Activated CD4-positive, alpha-beta T cell treated with anti-CD3 and anti-CD28 coated beads, Interleukin-2, amount 50 U/mL, for 48 hours (primary cell): Measurements from ENCODE around the gene PNPLA5.

ENCODE experiments used
- DNase-seq, 2 experiments: peaks; one replicate each; pipeline ENCODE4 v3.0.0-alpha.2; 2020

Gene PNPLA5

DNA sequence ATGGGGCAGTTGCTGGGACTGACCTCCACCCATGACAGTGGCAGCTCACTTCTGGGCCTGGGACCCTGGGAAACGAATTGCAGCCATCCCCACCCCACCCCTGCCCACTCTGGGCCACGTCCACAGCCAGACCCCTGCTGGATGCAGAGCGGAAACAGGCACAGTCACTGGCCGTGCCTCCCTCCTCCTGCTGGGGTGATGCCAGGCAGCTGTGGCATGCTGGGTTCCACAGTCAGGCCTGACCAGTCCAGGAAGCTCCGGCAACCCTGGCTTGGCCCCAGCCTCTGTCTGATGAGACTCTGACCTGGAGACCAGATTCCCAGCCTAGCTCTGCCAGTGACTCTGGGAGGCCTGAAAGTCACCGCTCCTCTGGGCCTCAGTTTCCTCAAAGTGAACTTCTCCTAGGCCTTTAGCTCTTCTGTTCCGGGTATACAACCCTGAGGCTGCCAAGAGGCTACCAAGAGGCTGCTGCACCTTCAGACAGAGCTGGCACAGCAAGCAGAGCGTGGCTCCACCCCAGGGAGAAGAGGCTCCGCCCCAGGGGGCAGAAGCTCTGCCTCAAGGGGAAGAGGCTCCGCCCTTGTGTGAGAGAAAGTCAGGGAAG lies 38.4 kb downstream of the PNPLA5 start:
- no peak for DNase-seq

DNA sequence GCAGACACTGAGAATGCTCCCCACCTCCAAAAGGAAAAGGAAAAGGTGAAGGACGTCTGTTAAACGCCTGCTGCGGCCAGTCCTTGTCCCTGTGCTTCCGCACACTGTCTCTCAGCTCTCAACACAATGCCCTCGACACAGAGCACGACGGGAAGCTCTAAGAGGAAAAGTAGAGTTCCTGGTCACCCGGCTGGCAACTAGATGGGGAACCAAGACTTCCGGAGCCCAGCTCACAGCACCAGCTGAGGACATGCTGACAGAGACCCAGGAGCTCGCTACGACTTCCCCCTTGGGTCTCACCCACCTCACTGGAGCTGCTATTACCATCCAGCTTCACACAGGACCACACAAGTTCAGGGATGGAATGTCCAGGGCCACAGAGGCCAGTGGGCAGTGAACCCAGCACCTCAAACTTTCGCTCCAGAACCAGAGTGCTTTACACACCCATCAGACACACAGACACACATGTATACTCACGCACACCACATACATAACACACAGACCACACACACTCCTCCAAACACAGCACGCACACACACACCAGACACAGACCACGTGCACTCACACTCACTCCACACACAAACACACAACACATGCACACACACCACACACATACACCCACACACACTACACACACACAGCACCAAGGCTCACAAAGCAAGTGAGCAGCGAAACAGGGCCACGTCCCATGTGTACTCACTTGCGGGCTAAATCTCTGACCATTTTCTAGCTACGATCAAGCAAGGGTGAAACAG lies 39.1 kb downstream of the PNPLA5 start:
- no peak for DNase-seq

- DNase-seq = no peak
These were observed 39.9 kb downstream of the PNPLA5 start for GRCh38 chr22:43851979-43852307.

- DNase-seq = no peak
These were observed 40.5 kb downstream of the PNPLA5 start for GRCh38 chr22:43851058-43851978.

DNA sequence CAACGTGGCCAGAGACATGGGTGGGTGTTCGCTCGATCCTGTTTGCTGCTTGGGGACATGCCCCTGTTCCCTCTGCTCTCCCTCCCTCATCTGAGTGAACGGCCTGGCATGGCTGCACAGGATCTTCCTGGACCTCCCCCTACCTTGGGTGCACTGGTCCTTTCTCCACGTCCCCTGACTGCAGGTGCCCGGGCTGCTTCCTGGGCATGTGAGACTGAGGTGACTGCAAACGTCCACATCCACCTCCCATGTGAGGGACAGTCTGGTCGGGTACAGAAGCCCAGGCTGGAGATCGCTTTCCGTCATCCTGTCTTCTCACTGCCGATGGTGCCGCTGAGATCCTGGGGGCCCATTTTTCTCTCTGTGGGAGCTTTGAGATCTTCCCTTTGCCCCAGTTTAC lies 41.3 kb downstream of the PNPLA5 start:
- DNase-seq = no peak

GRCh38 chr22:43849731-43850130 lies 42.1 kb downstream of the PNPLA5 start:
- no peak for DNase-seq

GRCh38 chr22:43848366-43849171 lies 43.2 kb downstream of the PNPLA5 start:
- no peak for DNase-seq

DNA sequence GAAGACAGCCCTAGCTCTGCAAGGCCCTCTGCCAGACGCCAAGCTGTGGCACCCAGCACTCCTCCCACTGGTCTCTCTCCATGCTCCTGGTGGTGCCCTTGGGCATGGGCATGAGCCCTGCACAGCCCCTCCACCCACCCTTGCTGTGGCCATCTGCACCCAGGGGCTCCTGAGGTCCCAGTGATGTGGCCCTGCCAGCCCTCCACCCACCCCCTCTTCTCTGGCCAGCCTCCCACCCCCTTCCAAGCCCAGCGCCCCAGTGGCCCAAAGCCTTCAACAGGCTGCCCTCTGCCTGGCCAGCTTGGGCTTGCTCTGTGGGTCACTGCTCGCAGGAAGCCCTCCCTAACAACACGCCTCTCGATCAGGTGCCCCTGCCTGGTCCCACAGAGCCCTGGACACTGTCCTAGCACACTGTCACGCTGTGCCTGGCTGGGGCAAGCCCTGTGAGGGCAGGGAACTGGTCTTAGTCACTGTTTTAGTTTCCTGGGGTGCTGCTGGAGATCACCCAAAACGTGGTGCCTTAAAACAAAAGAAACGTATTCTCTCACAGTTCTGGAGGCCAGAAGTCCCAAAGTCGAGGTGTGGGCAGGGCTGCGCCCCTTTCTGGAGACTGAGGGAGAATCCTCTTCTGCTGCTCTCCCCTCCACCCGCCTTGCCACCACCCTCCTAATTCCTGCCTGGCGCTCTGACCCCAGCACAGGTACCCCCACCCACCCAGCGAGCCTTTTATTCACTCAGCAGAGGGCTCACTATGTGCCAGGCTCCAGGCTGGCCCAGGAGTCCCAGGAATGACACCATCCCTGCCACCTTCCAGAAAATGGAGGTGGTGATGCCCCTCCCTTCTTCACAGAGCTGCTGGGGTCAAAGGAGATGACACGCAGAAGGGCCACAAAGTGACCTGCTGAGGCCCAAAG lies 44.2 kb downstream of the PNPLA5 start:
- no peak for DNase-seq

- DNase-seq = no peak
These were observed 44.8 kb downstream of the PNPLA5 start for GRCh38 chr22:43846966-43847365.

GRCh38 chr22:43845981-43846380 lies 45.8 kb downstream of the PNPLA5 start:
- no peak for DNase-seq

DNA sequence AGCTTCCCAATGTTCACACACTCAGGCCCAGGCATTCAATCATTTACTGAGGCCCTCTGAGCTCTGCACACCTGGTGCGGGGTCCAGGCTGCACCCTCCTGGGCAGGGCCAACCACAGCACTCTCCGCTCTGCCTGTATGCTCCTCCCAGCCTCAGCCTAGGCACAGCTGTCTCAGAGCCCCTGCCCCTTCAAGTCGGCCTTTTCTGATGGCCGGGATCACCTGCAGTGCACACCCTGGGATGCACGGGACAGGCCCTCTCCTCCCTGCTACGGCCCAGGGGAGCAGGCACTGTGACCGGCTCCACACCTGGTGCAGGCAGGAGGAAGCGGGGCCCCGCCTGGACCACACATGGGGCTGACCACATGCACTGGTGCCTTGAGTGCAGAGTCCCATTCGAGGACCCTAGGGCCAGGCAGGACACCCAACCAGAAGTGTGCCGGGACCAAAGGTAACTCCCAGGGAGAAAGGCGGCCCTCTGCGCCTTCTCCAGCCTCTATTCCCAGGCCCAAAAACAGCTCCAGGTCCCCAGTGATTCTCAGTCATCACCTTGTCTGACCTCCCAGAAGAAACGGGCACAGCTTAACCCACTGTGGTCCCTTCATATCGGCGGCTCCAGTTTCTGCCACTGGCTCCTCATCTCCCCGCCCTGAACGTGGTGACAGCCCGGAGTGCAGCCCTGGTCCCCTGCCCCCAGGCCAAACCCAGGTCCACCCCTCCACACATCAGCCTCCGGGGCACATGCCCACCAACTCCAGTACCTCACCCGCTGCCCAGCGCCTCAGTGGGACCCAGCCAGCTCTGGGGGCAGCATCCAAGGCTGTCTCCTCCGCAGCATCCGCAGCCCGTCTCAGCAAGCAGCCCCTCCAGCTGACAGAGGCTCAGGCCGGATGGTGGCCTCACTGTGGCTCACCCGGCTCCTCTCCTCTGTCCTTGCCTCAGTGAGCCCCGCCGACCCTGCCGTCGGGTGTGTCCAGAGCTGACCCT lies 47.0 kb downstream of the PNPLA5 start:
- no peak for DNase-seq

- DNase-seq = no peak
These were observed 47.9 kb downstream of the PNPLA5 start for GRCh38 chr22:43843783-43844530.

DNA sequence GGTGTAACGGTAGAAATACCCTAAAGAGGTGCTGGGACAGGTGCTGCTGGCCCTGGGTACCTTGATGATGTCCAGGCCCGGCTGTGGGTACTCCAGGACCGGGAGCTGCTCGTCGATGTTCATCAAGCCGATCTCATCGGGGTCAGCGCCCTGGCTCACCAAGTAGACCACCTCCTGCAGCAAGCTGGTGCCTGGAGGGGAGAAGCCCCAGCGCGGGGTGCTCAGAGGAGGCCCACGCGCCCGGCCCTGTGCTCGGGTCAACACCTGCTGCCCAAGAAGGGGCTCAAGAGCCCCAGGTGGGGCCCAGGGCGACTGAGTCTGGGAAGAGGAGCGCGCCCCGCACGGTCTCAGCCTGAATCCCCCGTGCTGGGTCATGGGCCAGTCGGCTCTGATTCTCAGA lies 50.1 kb downstream of the PNPLA5 start:
- DNase-seq = no peak

DNA sequence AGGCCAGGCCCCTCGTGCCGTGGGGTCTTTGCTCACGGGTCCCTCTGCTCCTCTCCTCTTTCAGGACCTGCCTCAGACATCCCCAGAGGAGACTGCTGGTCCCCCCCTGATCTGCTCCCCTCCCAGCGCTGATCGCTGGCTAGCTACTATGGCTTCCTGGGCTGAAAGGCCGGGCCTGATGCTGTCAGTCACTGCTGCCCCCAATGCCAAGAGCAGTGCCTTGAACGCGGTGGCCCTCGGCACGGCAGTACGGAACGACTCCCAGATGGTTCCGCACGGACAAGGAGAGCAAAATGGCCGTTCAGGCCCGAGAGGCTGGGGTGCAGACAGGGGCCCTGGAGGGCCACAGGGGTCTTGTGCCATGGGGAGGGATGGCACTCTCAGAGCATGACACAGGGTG lies 51.0 kb downstream of the PNPLA5 start:
- no peak for DNase-seq

DNA sequence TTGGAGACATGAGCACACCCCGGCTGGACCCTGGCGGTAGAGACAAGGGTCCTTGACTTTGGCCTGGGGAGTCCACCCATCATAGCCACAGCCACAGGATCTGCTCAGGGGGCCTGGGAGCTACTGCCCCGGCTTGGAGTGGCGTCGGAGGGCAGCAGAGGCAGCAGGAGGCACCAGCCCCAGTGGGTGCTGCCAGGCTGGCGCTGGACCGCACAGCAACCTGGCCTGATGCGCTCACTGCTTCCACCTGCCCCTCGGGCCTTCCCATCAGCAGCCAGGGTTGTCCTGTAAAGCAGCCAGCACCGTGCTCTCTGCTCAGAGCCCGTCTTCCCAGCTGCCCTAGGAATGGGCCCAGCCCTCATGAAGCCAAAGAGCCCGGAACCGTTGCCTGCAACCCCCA lies 51.4 kb downstream of the PNPLA5 start:
- DNase-seq = no peak

- no peak for DNase-seq
These were observed 52.0 kb downstream of the PNPLA5 start for GRCh38 chr22:43839781-43840180.

DNA sequence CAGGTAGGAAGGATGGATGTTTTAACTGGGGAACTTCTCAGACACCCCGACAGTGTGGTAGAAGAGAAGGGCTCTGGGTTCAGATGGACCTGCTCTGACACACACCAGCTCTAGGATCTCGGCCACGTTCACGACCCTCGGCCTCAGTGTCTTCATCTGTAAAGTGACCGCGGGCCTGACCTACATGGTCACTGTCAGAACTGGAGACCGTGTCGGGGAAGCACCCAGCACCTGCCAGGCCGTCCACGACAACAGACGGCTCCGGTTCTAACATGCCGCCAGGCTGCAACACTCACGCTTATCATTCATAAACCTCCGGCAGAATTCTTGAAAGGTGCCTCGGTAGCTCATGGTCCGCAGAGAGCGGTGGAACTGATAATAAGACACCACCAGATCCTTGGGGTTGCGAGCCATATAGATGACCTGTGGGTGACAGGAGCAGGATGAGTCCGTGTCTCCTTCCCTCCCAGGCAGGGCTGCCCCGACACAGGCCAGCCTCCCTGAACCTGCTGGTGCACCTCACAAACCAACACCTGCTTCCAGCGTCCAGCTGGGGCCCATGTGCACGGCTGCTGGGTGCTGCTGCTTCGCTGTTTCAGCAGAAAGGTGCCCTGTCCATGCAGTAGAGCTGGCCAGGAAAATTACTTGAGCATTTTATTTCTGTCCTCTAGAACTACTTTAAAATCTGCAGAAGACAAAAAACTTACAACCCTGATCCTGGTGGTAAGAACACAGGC lies 53.1 kb downstream of the PNPLA5 start:
- DNase-seq = no peak

DNA sequence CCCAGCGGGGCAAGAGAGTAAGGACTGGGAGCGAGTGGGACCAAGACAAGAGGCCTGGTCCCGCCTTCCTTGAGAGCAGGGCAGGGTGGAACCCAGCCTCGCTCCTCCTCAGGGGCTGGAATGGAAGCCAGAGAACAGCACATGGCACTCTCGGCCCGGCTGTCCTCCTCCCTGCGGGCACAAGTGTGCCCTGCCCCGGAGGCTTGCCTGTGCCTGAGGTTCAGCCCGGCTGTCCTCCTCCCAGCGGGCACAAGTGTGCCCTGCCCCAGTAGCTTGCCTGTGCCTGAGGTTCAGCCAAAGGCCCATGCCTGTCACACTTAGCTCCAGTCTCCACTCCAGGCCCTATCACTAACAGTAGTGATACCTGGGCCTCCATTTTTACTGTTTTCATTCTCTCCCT lies 53.7 kb downstream of the PNPLA5 start:
- no peak for DNase-seq

- no peak for DNase-seq
These were observed 54.1 kb downstream of the PNPLA5 start for GRCh38 chr22:43837666-43838065.
